Testis (tissue), 3 donors: ENCODE data around the gene GZMB. TPM values are rescaled to one million over a fixed set of nuclear protein-coding genes. Genes with fewer than 3 reads are reported as not detected.

Experiments
- DNase-seq: peaks from one replicate; pipeline ENCODE4 v3.0.0-alpha.2; 2019
- H3K27ac ChIP-seq, 2 donors: fragments of 200-600 bp; sonication (generic); one replicate each; pipeline ENCODE4 v1.5.1; 2019
- H3K27me3 ChIP-seq: fragments of 200-600 bp; sonication (generic); one replicate; pipeline ENCODE4 v1.5.1; 2019
- H3K36me3 ChIP-seq: fragments of 200-600 bp; sonication (generic); one replicate; pipeline ENCODE4 v1.5.1; 2017; ENCODE audit warnings: low read depth; ENCODE audit errors: missing control alignments
- H3K4me1 ChIP-seq: fragments of 200-600 bp; sonication (generic); one replicate; pipeline ENCODE4 v1.5.1; 2019
- H3K4me3 ChIP-seq, 2 donors: fragments of 200-600 bp; sonication (generic); one replicate each; pipeline ENCODE4 v1.5.1; 2017 to 2019
- H3K9me3 ChIP-seq: fragments of 200-600 bp; sonication (generic); one replicate; pipeline ENCODE4 v1.5.1; 2017
- POLR2A ChIP-seq: fragments of 450-650 bp; IDR thresholded peaks from one replicate; pipeline ENCODE4 v1.6.1; 2017; ENCODE audit warnings: antibody characterized with exemption, mild to moderate bottlenecking, moderate library complexity
- WGBS, 2 donors: methylation state at CpG; one replicate each; pipeline ENCODE4 v1.1.5; 2018; 5-methylcytosine and 5-hydroxymethylcytosine counted together
- intact Hi-C: fragments of 100-400 bp; cut with DNase I; formaldehyde crosslinking; loops from one replicate; pipeline ENCODE4 v1.15.1; 2023; ENCODE audit warnings: low total_unique reads
- polyA plus RNA-seq: library from polyadenylated mRNA; stranded (reverse); fragments of 350-450 nt; fragmentation: Illumina TruSeq; extraction: RNeasy Lipid Tissue Mini Kit (QIAGEN cat#74804); gene quantifications from one replicate; pipeline ENCODE4 v1.2.3, GENCODE V29; 2014; ENCODE audit warnings: low read depth, low replicate concordance; ENCODE audit not compliant: insufficient read depth
- total RNA-seq, 2 donors: library from RNA; depleted of rRNA; stranded (reverse); fragments of >200 nt; gene quantifications; one replicate each; pipeline ENCODE4 v1.2.3, GENCODE V29; 2016
- TF ChIP-seq, protein P1 (sequence below), 3 experiments: fragments of 450-650 bp in 2 of 3; fragments of 200-600 bp in 1 of 3; sonication (generic) in 1 of 3; IDR thresholded peaks; one replicate each; pipeline ENCODE4 v1.5.1; 2016 to 2019; ENCODE audit warnings: antibody characterized with exemption in 3 of 3, mild to moderate bottlenecking in 2 of 3, moderate library complexity in 1 of 3

GZMB gene
- total and polyA plus RNA-seq, 3 donors from 2014 or later, result 0.93 to 1.5 TPM; not detected in 1

DNA sequence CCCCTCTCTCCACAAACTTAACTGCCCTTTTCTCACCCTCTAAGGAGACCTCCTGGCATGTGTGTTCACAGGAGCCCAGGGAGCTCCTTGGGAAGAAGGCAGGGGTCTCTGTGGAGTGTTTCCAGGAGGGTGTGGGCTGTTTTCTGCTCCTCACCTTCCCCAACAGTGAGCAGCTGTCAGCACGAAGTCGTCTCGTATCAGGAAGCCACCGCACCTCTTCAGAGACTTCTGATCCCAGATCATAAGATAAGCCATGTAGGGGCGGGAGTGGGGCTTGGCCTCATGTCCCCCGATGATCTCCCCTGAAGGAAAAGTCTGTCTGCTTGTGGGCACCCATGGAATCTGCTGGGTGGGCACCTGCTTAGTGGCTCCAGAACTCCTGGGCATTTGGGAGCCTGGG is 1.2 kb downstream of the GZMB start:
- Histone ChIP-seq H3K27ac (no peak overlapping the region), H3K4me3 (no peak overlapping the region), H3K4me1 (no peaks in the 10 kb centered on the region), H3K27me3 (no peaks in the 10 kb centered on the region), H3K9me3 (no peaks in the 10 kb centered on the region), H3K36me3 (no peaks in the 10 kb centered on the region)
- TF ChIP-seq, protein P1, sequence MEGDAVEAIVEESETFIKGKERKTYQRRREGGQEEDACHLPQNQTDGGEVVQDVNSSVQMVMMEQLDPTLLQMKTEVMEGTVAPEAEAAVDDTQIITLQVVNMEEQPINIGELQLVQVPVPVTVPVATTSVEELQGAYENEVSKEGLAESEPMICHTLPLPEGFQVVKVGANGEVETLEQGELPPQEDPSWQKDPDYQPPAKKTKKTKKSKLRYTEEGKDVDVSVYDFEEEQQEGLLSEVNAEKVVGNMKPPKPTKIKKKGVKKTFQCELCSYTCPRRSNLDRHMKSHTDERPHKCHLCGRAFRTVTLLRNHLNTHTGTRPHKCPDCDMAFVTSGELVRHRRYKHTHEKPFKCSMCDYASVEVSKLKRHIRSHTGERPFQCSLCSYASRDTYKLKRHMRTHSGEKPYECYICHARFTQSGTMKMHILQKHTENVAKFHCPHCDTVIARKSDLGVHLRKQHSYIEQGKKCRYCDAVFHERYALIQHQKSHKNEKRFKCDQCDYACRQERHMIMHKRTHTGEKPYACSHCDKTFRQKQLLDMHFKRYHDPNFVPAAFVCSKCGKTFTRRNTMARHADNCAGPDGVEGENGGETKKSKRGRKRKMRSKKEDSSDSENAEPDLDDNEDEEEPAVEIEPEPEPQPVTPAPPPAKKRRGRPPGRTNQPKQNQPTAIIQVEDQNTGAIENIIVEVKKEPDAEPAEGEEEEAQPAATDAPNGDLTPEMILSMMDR (IDR thresholded peaks at IDR 0.05), result no peak
- no peak for TF ChIP-seq POLR2A
- intact Hi-C loops, result no loop called here
- no peak for DNase-seq
- 67% methylated on average over 6 of the region's 6 CpGs; no CpG with 5 or more reads in 1 of the 2 donors for WGBS, 2 donors

DNA sequence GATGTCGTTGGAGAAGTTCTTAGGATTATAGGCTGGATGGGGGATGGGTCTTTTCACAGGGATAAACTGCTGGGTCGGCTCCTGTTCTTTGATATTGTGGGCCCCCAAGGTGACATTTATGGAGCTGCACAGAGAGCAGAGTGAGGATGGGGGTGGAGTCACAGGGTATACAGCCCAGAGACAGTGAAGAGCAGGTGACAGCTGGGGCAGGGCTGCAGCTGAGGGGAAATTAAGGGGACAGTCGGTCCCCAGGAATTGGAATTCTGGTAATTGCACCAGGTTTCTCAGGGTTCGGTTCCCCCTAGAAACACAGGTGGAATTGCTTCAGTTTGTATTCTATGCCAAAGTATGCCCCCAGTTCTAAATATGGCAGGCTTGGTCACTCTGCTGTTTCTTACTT is 1.7 kb downstream of the GZMB start:
- Histone ChIP-seq H3K9me3 (no peaks in the 10 kb centered on the region), H3K27me3 (no peaks in the 10 kb centered on the region), H3K27ac (no peak overlapping the region), H3K36me3 (no peaks in the 10 kb centered on the region), H3K4me1 (no peaks in the 10 kb centered on the region), H3K4me3 (no peak overlapping the region)
- 69 to 70% methylated on average over 4 of the region's 4 CpGs for WGBS, 2 donors
- intact Hi-C loops, result no loop called here
- DNase-seq, result no peak
- TF ChIP-seq, protein P1 (IDR thresholded peaks at IDR 0.05), result no peak
- TF ChIP-seq POLR2A, result no peak

DNA sequence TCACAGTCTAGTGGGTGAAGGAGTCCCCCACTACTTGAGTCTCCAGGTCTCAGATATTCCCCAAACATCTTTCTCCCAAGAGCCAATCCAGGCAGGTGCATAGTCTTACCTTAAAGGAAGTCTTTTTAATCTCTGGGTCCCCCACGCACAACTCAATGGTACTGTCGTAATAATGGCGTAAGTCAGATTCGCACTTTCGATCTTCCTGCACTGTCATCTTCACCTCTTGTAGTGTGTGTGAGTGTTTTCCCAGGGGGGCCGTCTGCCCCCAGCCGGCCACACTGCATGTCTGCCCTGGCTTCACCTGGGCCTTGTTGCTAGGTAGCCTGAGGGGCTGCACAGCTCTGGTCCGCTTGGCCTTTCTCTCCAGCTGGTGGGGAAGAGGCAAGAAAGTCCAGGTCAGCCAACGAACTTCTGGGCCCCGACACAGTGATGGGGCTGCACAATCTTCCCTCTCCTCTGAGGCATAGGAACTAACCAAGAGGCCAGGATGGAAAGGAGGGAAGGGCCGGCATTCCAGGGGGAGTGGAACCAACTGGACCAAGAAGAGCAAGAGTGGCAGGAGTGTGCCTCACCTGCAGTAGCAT is 2.1 kb downstream of the GZMB start:
- intact Hi-C loops, result no loop called here
- Histone ChIP-seq H3K27ac (no peak overlapping the region), H3K27me3 (no peaks in the 10 kb centered on the region), H3K4me1 (no peaks in the 10 kb centered on the region), H3K9me3 (no peaks in the 10 kb centered on the region), H3K36me3 (no peaks in the 10 kb centered on the region), H3K4me3 (no peak overlapping the region)
- TF ChIP-seq POLR2A, result no peak
- TF ChIP-seq, protein P1 (IDR thresholded peaks at IDR 0.05), result no peak
- no peak for DNase-seq
- 88% methylated on average over 11 of the region's 11 CpGs for WGBS, 2 donors

DNA sequence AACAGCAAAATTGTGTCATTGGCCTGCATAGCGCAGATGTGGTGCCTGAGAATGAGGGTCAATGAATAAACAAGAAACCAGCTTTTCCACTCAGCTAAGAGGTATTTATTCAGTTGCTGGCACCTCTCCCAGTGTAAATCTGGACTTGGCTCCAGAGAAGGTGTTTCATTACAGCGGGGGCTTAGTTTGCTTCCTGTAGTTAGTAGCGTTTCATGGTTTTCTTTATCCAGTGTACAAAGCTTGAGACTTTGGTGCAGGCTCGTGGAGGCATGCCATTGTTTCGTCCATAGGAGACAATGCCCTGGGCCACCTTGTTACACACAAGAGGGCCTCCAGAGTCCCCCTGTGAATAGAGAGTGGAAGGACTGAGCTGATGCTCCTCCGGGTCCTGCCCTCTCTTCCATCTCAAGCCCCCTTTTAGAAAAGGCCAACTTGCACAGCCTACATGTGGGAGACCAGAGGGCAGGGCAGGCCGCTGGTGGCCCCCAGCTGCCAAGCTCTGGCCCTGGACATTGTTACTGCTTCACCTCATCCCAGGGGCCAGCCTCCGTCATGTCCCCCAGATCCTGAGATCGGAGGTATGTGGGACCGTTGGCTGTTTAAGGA is 3.0 kb downstream of the GZMB start:
- intact Hi-C loops, result no loop called here
- Histone ChIP-seq H3K9me3 (no peaks in the 10 kb centered on the region), H3K4me3 (no peak overlapping the region), H3K27me3 (no peaks in the 10 kb centered on the region), H3K36me3 (no peaks in the 10 kb centered on the region), H3K4me1 (no peaks in the 10 kb centered on the region), H3K27ac (no peak overlapping the region)
- DNase-seq, result no peak
- TF ChIP-seq POLR2A, result no peak
- TF ChIP-seq, protein P1 (IDR thresholded peaks at IDR 0.05), result no peak
- WGBS, 2 donors, result 90 to 91% methylated on average over 6 to 10 of the region's 10 CpGs
